Endothelial cell of umbilical vein (primary cell): ENCODE results near the gene GALK1. TPM values are rescaled to one million over a fixed set of nuclear protein-coding genes. Genes with fewer than 3 reads are reported as not detected.

Experiments used
- BruUV-seq: library from RNA; stranded (reverse); fragments of 400-500 nt; replicated peaks from 2 replicates; lab custom pipeline; 2021; lab: Mats Ljungman, UMichigan
- CTCF ChIA-PET: fragments of 300-600, 350-600 bp; sonication (Branson Sonifier 250); formaldehyde crosslinking; loops from one replicate; lab custom pipeline; 2021; ENCODE audit warnings: antibody characterized with exemption, inconsistent platforms; lab: Charles Lee
- POLR2A ChIA-PET: fragments of 300-600, 350-600 bp; sonication (Branson Sonifier 250); formaldehyde crosslinking; loops from one replicate; lab custom pipeline; 2021; ENCODE audit warnings: antibody characterized with exemption, inconsistent platforms; lab: Charles Lee
- DNase-seq: peaks from one replicate; pipeline ENCODE4 v3.0.0-alpha.2; 2011; ENCODE audit warnings: low read depth, low spot score
- FAIRE-seq: peaks from 2 replicates; lab custom pipeline; 2011; peaks lifted over from hg19 to GRCh38; lab: Jason Lieb, UNC
- H2AFZ ChIP-seq: 2 replicates; pipeline ENCODE4 v1.6.0; 2012; ENCODE audit warnings: low read depth, low read length, control low read depth, inconsistent platforms
- H3K27ac ChIP-seq: 2 replicates; pipeline ENCODE4 v1.5.1; 2011; ENCODE audit warnings: low read depth, mild to moderate bottlenecking, control low read depth, low read length, moderate library complexity; ENCODE audit not compliant: insufficient read depth
- H3K27me3 ChIP-seq, 2 experiments: 2 replicates each; pipeline versions ENCODE4 v1.6.0 to v1.6.1; 2011; ENCODE audit warnings: low read length in 2 of 2, mixed read lengths in 1 of 2; ENCODE audit not compliant: control insufficient read depth in 2 of 2, insufficient read depth in 2 of 2
- H3K36me3 ChIP-seq, 2 experiments: 2 replicates in 1 of 2; 3 replicates in 1 of 2; pipeline ENCODE4 v1.5.1; 2011; ENCODE audit warnings: low read length in 2 of 2, mild to moderate bottlenecking in 1 of 2, moderate library complexity in 1 of 2; ENCODE audit not compliant: control insufficient read depth in 2 of 2, insufficient read depth in 2 of 2; ENCODE audit errors: extremely low read depth in 1 of 2
- H3K4me1 ChIP-seq: 3 replicates; pipeline ENCODE4 v1.5.1; 2011; ENCODE audit warnings: mild to moderate bottlenecking, low read length; ENCODE audit not compliant: control insufficient read depth, insufficient read depth; ENCODE audit errors: extremely low read depth
- H3K4me2 ChIP-seq: 2 replicates; pipeline ENCODE4 v1.6.1; 2011; ENCODE audit warnings: low read length, control low read depth, mixed read lengths; ENCODE audit not compliant: insufficient read depth
- H3K4me3 ChIP-seq, 3 experiments: fragments of 200-600 bp in 1 of 3; sonication (generic), shearing (Covaris generic) in 1 of 3; replicated peaks in 1 of 3; 2 replicates each; pipeline ENCODE4 v1.5.1; 2011 to 2016; ENCODE audit warnings: control low read depth in 3 of 3, low read length in 3 of 3, mild to moderate bottlenecking in 2 of 3, inconsistent platforms in 1 of 3, low read depth in 1 of 3, moderate library complexity in 1 of 3; ENCODE audit not compliant: insufficient read depth in 1 of 3
- H3K79me2 ChIP-seq: 2 replicates; pipeline ENCODE4 v1.6.0; 2012; ENCODE audit warnings: low read length, inconsistent platforms; ENCODE audit not compliant: control insufficient read depth, insufficient read depth
- H3K9ac ChIP-seq: replicated peaks from 2 replicates; pipeline ENCODE3; 2011; ENCODE audit warnings: low read length, control low read depth; ENCODE audit not compliant: insufficient read depth; ENCODE audit errors: extremely low read depth
- H3K9me1 ChIP-seq: replicated peaks from 3 replicates; pipeline ENCODE4 v1.6.0; 2011; ENCODE audit warnings: mild to moderate bottlenecking, low read length; ENCODE audit not compliant: control insufficient read depth, insufficient read depth; ENCODE audit errors: extremely low read depth
- H3K9me3 ChIP-seq: replicated peaks from 2 replicates; pipeline ENCODE4 v1.5.1; 2012; ENCODE audit warnings: low read length, inconsistent platforms; ENCODE audit not compliant: control insufficient read depth, insufficient read depth
- H4K20me1 ChIP-seq: replicated peaks from 2 replicates; pipeline ENCODE3; 2011; ENCODE audit warnings: mild to moderate bottlenecking, low read length; ENCODE audit not compliant: control insufficient read depth, insufficient read depth; ENCODE audit errors: extremely low read depth
- CTCF ChIP-seq, 2 donors: IDR thresholded peaks; 1 replicate in 1 of 2; 2 replicates in 1 of 2; pipeline ENCODE4 v1.5.1; 2011; ENCODE audit warnings: low read length in 2 of 2, mild to moderate bottlenecking in 2 of 2, moderate library complexity in 2 of 2, control low read depth in 1 of 2, inconsistent platforms in 1 of 2, low read depth in 1 of 2; ENCODE audit not compliant: insufficient read depth in 1 of 2; ENCODE audit errors: extremely low read depth in 1 of 2
- FOS ChIP-seq: IDR thresholded peaks from 2 replicates; pipeline ENCODE4 v1.6.1; 2011; ENCODE audit warnings: mild to moderate bottlenecking, low read length, moderate library complexity, borderline replicate concordance; ENCODE audit not compliant: insufficient read depth
- dilution Hi-C: fragments of 300-500 bp; cut with MboI; formaldehyde crosslinking; loops from one replicate; pipeline ENCODE4 v1.15.0; 2019; ENCODE audit warnings: low sequenced_read_pairs; ENCODE audit not compliant: extremely low pct_ligation_motif_present
- intact Hi-C: fragments of 100-400 bp; cut with micrococcal nuclease; formaldehyde crosslinking; loops from one replicate; pipeline ENCODE4 v1.10.0; 2022
- polyA plus RNA-seq, 4 experiments: library from polyadenylated mRNA; depleted of rRNA in 3 of 4; stranded (reverse) in 3 of 4; unstranded in 1 of 4; fragments of >200 nt; gene quantifications; 2 replicates each; pipeline versions ENCODE4 v1.2.1 to v1.2.3, GENCODE V29; 2011 to 2012; ENCODE audit warnings: missing spikeins in 1 of 4
- total RNA-seq: library from RNA; stranded (reverse); gene quantifications from 2 replicates; pipeline ENCODE4 v1.2.3, GENCODE V29; 2021

The GALK1 gene
- total and polyA plus RNA-seq, 2 donors (not counting 3 experiments of a cell fraction or from before 2014, with no cell fraction given), result 45.8 to 63.7 TPM

- dilution Hi-C loops, result no loop called here
- H3K27me3 ChIP-seq, result no peaks in the 10 kb centered on the region
Observed at GRCh38 chr17:75758131-75758905, 6.7 kb downstream of the GALK1 start.

More at GRCh38 chr17:75758131-75758905, 6.7 kb downstream of the GALK1 start:
- ChIA-PET POLR2A (interaction anchor here (0.6 kb wide), 1 partner anchor 130 kb away, joined by 5 read pairs; no protein-coding TSS in a partner anchor), CTCF (interaction anchor here (1.8 kb wide), 1 partner anchor 10 kb away, joined by 5 read pairs; no protein-coding TSS in a partner anchor)
- peaks cover 0 to 2% of the 10 kb centered on the region in 2 experiments for H3K36me3 ChIP-seq
- no peaks in the 10 kb centered on the region for H3K79me2 ChIP-seq
- no peak overlapping the region for H3K4me2 ChIP-seq
- no peaks in the 10 kb centered on the region for H3K4me1 ChIP-seq
- DNase-seq (no peak), FAIRE-seq (no peak)
- no peaks in the 10 kb centered on the region for H4K20me1 ChIP-seq
- intact Hi-C loops, result no loop called here
- H3K27ac ChIP-seq, result no peak overlapping the region
- no TSS peak for BruUV-seq
- no peak overlapping the region for H3K4me3 ChIP-seq
- peak in 1 of 2 donors; percentile 23 for TF ChIP-seq CTCF (IDR thresholded peaks at IDR 0.05; ENCODE audit: extremely low read depth in 1 of 2, insufficient read depth in 1 of 2, low read depth in 1 of 2, low read length in 2 of 2)
- no peak for TF ChIP-seq FOS
- no peaks in the 10 kb centered on the region for H3K9me1 ChIP-seq
- no peak overlapping the region for H3K9ac ChIP-seq
- no peak overlapping the region for H2AFZ ChIP-seq
- H3K9me3 ChIP-seq, result no peaks in the 10 kb centered on the region
